NCI-H187 (cell line): ENCODE measurements around the gene OR5AC2.
A peak's percentile ranks its signal among the peaks of the same experiment; 100 is the strongest.

Experiments
- DNase-seq, 2 experiments: peaks; one replicate each; lab custom pipeline; 2025; lab: John Stamatoyannopoulos, UW

OR5AC2 gene

DNA sequence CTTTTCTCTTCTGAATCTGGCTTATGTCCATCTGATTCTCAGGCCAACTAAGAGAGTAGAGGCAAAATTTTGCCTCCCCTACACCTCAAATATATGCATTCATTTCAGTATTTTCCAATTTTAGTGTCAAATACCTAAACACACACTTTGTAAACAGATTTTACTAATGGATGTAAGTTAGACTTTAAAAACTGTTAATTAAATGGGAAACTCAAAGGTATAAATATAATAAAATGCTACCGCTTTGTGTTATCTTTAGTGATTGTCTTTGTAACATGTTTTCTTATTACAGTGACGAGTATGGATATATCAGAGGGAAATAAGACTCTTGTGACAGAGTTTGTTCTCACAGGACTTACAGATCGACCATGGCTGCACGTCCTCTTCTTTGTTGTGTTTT is at the start of gene OR5AC2:
Gene OR5AC2 (plus strand): TSS at position 301 of the 400 bp plus-strand sequence. CDS start 0 bp downstream, at position 301.
- no peak for DNase-seq

DNA sequence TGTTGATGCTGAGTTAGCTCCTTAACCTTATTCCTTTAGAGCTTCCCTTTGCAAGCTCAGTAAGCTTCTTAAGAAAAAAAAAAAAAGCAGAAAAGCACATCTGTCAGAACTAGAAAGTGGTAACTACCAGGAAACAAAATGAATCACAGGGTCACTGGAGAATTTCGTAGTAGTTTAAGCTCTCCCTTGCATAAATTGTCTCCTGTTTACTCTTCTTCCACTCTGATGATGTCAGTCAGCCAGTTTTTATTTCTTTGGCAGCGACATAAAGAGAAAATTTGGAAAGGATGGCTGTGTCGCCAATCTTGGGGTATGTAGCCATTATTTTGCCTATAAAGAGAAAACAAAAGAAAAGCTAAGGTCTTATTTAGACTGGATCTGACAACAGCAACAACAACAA is 48.7 kb upstream of the OR5AC2 start:
- no peak for DNase-seq

DNA sequence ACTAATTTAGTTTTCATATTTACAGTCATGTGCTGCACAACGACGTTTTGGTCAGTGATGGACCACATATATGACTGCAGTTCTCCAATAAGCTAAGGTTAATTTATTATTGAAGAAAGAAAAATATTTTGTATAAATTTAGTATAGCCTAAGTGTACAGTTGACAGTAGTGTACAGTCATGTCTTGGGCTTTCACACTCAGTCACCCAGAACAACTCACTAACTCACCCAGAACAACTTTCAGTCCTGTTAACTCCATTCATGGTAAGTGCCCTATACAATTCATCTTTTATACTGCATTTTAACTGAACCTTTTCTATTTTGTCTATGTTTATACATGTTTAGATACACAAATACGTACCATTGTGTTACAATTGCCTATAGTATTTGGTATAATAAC is 48.1 kb upstream of the OR5AC2 start:
- no peak for DNase-seq

DNA sequence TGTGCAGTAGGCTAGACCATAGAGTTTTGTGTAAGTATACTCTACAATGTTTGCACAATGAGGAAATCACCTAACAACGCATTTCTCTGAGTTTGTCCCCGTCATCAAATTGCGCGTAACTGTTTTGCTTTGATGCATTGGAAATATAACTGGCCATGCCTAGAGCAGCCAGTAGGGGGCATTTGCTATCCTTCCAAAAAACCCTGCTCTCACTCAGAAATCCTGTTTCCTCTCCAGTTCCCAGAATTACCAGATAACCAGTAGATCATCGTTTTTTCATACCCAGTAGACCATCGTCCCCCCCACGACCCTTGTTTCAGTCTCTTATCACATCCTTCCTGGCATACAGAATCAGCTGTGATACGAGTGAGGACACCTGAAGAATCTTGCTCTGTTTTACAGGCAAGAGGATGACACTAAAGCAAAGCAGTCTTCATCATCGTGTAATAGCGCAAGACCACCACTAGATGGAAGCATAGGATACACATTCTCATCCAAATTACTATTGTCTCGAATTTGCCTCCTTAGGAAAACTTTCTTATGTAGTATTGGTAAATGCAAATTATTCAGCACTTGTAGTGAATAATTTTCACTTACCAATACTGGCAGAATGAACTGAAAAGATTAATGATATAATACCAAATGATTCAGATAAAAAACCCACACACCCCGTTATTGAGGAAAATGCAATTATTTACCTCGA is 47.5 kb upstream of the OR5AC2 start:
- DNase-seq, result peak; percentile 46 to 66

- no peak for DNase-seq
Measured at GRCh38 chr3:98041350-98041749, 45.6 kb upstream of the OR5AC2 start.

GRCh38 chr3:98048586-98048985 is 38.4 kb upstream of the OR5AC2 start:
- no peak for DNase-seq

GRCh38 chr3:98049271-98049670 is 37.7 kb upstream of the OR5AC2 start:
- DNase-seq, result no peak

GRCh38 chr3:98056035-98056434 is 30.9 kb upstream of the OR5AC2 start:
- DNase-seq, result no peak

DNA sequence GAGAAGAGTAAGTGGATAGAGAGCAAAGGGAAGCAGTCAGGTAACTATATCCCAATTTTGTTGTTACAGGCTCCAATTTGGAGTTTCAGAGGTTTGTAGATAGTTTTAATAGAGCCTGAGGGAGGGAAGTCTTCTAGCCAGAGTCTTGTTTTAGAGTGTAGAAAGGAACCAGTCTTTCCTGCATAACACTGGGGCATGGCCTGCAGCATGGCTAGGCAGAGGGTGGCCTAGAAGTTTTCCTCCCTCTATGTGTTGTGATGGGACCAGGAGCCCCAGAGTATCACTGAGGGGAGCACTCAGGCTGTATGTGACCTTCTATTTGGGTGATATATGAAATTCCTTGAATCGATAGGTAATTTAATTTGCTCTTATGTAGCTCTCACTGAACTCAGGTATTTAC is 29.3 kb upstream of the OR5AC2 start:
- no peak for DNase-seq

- DNase-seq, result no peak
Measured at GRCh38 chr3:98058244-98058960, 28.6 kb upstream of the OR5AC2 start.

DNA sequence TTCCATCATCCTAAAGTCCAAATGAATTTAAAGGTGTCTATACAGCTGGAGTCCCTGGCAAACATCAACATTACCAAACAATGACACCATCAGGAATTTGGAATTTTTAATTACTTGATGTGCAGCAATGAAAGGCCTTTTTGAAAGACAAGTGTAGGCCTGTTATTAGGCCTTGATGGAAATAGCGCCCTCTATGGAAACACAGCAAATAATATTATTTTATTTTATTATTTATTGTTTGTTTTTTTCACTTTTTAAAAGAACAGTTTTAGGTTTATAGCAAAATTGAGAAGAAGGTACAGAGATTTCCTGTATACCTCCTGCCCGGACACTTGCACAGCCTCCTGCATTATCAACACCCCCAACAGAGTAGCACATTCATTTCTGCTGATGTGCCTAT is 18.1 kb upstream of the OR5AC2 start:
- DNase-seq, result no peak

DNA sequence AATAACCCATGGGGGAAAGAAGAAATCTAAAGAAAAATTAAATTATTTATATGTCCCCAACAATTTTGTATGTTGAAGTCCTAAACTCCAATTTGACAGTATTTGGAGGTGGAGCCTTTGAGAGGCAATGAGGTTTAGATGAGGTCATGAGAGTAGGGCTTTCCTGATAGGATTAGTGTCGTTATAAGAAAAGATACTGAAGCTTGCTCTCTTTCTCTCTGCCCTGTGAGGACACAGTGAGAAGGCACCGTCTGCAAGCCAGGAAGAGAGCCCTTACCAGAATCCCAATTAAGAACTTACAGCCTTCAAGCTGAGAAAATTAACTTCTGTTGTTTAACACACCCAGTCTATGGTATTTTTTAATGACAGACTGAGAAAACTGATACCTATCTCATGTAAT is 16.1 kb upstream of the OR5AC2 start:
- DNase-seq, result no peak

- DNase-seq, result no peak
Measured at GRCh38 chr3:98073486-98073885, 13.5 kb upstream of the OR5AC2 start.

DNA sequence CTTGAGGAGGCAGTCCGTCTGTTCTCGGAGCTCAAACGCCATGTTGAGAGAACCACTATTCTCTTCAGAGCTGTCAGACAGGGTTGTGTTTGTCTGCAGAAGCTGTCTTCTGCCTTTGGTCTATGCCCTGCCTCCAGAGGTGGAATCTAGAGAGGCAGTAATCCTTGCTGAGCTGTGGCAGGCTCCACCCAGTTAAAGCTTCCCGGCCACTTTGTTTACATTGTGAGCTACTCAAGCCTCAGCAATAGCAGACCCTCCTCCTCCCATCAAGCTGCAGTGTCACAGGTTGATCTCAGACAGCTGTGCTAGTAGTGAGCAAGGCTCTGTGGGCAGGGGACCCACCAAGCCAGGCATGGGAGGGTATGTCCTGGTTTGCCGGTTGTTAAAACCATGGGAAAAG is 8.9 kb downstream of the OR5AC2 start:
- peak in 1 of 2 experiments; percentile 2 for DNase-seq

- no peak for DNase-seq
Measured at GRCh38 chr3:98099848-98100247, 12.9 kb downstream of the OR5AC2 start.

DNA sequence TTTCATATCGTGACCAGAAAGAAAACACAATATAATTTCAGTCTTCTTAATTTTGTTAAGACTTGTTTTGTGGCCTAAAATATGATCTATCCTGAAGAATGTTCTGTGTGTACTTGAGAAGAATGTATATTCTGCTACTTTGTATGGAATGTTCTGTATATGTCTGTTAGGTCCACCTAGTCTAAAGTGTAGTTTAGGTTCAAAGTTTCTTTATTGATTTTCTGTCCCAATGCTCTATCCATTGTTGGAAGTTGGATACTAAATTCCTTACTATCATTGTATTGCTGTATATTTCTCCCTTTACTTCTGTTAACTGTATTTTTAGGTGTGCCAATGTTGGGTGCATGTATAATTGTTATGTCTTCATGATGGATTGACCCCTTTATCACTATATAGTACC is 21.2 kb downstream of the OR5AC2 start:
- no peak for DNase-seq

- DNase-seq, result no peak
Measured at GRCh38 chr3:98109807-98110549, 23.0 kb downstream of the OR5AC2 start.

- DNase-seq, result no peak
Measured at GRCh38 chr3:98110550-98110908, 23.6 kb downstream of the OR5AC2 start.

GRCh38 chr3:98114264-98114663 is 27.3 kb downstream of the OR5AC2 start:
- DNase-seq, result no peak

DNA sequence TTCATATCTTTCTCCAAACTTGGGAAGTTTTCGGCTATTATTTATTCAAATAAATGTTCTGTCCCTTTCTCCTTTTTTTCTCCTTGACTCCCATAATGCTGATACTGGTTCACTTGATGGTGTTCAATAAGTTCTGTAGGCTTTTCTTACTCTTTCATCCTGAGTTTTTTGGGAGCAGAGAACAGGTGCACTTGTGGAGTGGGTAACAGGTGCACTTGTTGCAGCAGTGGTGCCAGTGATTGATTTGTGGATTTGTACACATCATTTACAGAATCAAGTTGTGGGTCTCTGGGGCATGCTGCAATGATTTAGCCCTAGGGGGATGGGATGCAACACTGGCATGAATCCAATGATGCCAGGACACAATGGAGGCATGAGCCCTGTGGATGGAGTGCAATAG is 28.7 kb downstream of the OR5AC2 start:
- DNase-seq, result no peak

DNA sequence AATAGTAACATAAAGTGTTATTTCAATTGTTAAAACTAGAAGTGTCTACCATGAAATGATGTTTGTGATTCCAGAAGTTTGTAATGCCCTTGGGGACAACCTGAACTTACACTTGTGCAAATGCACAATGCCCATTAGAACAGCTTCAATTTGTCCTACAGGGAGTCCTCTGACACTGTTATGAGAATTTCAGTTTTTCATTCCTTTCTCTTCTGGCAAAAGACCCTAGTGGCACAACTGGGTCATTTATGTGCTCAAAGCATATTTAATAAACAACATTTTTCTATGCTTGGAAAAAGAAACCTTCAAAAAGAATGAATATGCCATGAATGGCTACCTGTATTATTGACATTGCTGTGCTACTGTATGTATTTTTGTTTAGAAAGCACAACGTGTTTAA is 43.4 kb downstream of the OR5AC2 start, which contains the start of gene OR5H1:
Gene OR5H1 (plus strand): TSS at position 301 of the 400 bp plus-strand sequence. CDS start 1,977 bp downstream, outside the sequence.
- DNase-seq, result no peak

- no peak for DNase-seq
Measured at GRCh38 chr3:98136631-98137030, 49.7 kb downstream of the OR5AC2 start.
